Mucosa of stomach (tissue), 1 donor: ENCODE data around the gene CNTNAP4.

Experiments
- H3K27me3 ChIP-seq: one replicate; pipeline ENCODE4 v1.7.0; 2013; ENCODE audit warnings: mild to moderate bottlenecking, low read length; ENCODE audit not compliant: control insufficient read depth, insufficient read depth
- H3K36me3 ChIP-seq: one replicate; pipeline ENCODE4 v1.7.0; 2013; ENCODE audit warnings: low read length; ENCODE audit not compliant: control insufficient read depth, insufficient read depth
- H3K4me1 ChIP-seq: one replicate; pipeline ENCODE4 v1.7.0; 2013; ENCODE audit warnings: mild to moderate bottlenecking, low read length; ENCODE audit not compliant: control insufficient read depth, insufficient read depth
- H3K4me3 ChIP-seq: one replicate; pipeline ENCODE4 v1.7.0; 2013; ENCODE audit warnings: low read length
- H3K9ac ChIP-seq: one replicate; pipeline ENCODE4 v1.7.0; 2013; ENCODE audit warnings: mild to moderate bottlenecking, low read length, moderate library complexity
- H3K9me3 ChIP-seq: one replicate; pipeline ENCODE4 v1.7.0; 2013; ENCODE audit warnings: mild to moderate bottlenecking, low read length, moderate library complexity; ENCODE audit not compliant: control insufficient read depth
- donor health status: Pancreatic carcinoma.

The CNTNAP4 gene

GRCh38 chr16:76276745-76277438 lies at the start of gene CNTNAP4:
TSS of gene CNTNAP4 (plus strand) at chr16:76277401. CDS start at chr16:76277663, 262 bp downstream.
- H3K9ac ChIP-seq, result no peak within 1 kb of the TSS
- no peaks in the 10 kb centered on the region for H3K27me3 ChIP-seq
- H3K9me3 ChIP-seq, result no peaks in the 10 kb centered on the region
- no peaks in the 10 kb centered on the region for H3K4me1 ChIP-seq
- H3K36me3 ChIP-seq, result no peaks in the 10 kb centered on the region
- H3K4me3 ChIP-seq, result no peak within 1 kb of the TSS

- no peaks in the 10 kb centered on the region for H3K36me3 ChIP-seq
- H3K27me3 ChIP-seq, result no peaks in the 10 kb centered on the region
- H3K4me3 ChIP-seq, result no peak overlapping the region
- H3K9ac ChIP-seq, result no peak overlapping the region
- H3K4me1 ChIP-seq, result no peaks in the 10 kb centered on the region
- no peaks in the 10 kb centered on the region for H3K9me3 ChIP-seq
These were observed 48.6 kb upstream of the CNTNAP4 start for GRCh38 chr16:76228546-76229146.

- Histone ChIP-seq H3K9ac (no peak overlapping the region), H3K4me1 (no peaks in the 10 kb centered on the region), H3K36me3 (no peaks in the 10 kb centered on the region), H3K27me3 (no peaks in the 10 kb centered on the region), H3K9me3 (no peaks in the 10 kb centered on the region), H3K4me3 (no peak overlapping the region)
These were observed 44.5 kb upstream of the CNTNAP4 start for GRCh38 chr16:76232704-76233103.

- no peak overlapping the region for H3K4me3 ChIP-seq
- no peaks in the 10 kb centered on the region for H3K9me3 ChIP-seq
- H3K9ac ChIP-seq, result no peak overlapping the region
- H3K4me1 ChIP-seq, result no peaks in the 10 kb centered on the region
- H3K27me3 ChIP-seq, result no peaks in the 10 kb centered on the region
- no peaks in the 10 kb centered on the region for H3K36me3 ChIP-seq
These were observed 42.2 kb upstream of the CNTNAP4 start for GRCh38 chr16:76235025-76235424.

GRCh38 chr16:76235426-76235825 lies 41.8 kb upstream of the CNTNAP4 start:
- no peak overlapping the region for H3K9ac ChIP-seq
- H3K36me3 ChIP-seq, result no peaks in the 10 kb centered on the region
- no peaks in the 10 kb centered on the region for H3K27me3 ChIP-seq
- H3K9me3 ChIP-seq, result no peaks in the 10 kb centered on the region
- H3K4me1 ChIP-seq, result no peaks in the 10 kb centered on the region
- H3K4me3 ChIP-seq, result no peak overlapping the region

GRCh38 chr16:76237471-76237870 lies 39.7 kb upstream of the CNTNAP4 start:
- H3K9me3 ChIP-seq, result no peaks in the 10 kb centered on the region
- no peak overlapping the region for H3K4me3 ChIP-seq
- H3K4me1 ChIP-seq, result no peaks in the 10 kb centered on the region
- no peaks in the 10 kb centered on the region for H3K36me3 ChIP-seq
- H3K9ac ChIP-seq, result no peak overlapping the region
- no peaks in the 10 kb centered on the region for H3K27me3 ChIP-seq

- Histone ChIP-seq H3K9me3 (no peaks in the 10 kb centered on the region), H3K27me3 (no peaks in the 10 kb centered on the region), H3K4me1 (no peaks in the 10 kb centered on the region), H3K9ac (no peak overlapping the region), H3K4me3 (no peak overlapping the region), H3K36me3 (no peaks in the 10 kb centered on the region)
These were observed 35.4 kb upstream of the CNTNAP4 start for GRCh38 chr16:76241755-76242154.

GRCh38 chr16:76243620-76244019 lies 33.6 kb upstream of the CNTNAP4 start:
- Histone ChIP-seq H3K9ac (no peak overlapping the region), H3K4me1 (no peaks in the 10 kb centered on the region), H3K36me3 (no peaks in the 10 kb centered on the region), H3K4me3 (no peak overlapping the region), H3K9me3 (no peaks in the 10 kb centered on the region), H3K27me3 (no peaks in the 10 kb centered on the region)

- Histone ChIP-seq H3K9ac (no peak overlapping the region), H3K4me1 (no peaks in the 10 kb centered on the region), H3K36me3 (no peaks in the 10 kb centered on the region), H3K9me3 (no peaks in the 10 kb centered on the region), H3K4me3 (no peak overlapping the region), H3K27me3 (no peaks in the 10 kb centered on the region)
These were observed 30.6 kb upstream of the CNTNAP4 start for GRCh38 chr16:76246587-76246986.

GRCh38 chr16:76265434-76266045 lies 11.7 kb upstream of the CNTNAP4 start:
- H3K9ac ChIP-seq, result no peak overlapping the region
- no peaks in the 10 kb centered on the region for H3K4me1 ChIP-seq
- no peak overlapping the region for H3K4me3 ChIP-seq
- H3K27me3 ChIP-seq, result no peaks in the 10 kb centered on the region
- H3K9me3 ChIP-seq, result no peaks in the 10 kb centered on the region
- no peaks in the 10 kb centered on the region for H3K36me3 ChIP-seq

- no peaks in the 10 kb centered on the region for H3K27me3 ChIP-seq
- no peaks in the 10 kb centered on the region for H3K36me3 ChIP-seq
- no peaks in the 10 kb centered on the region for H3K4me1 ChIP-seq
- no peaks in the 10 kb centered on the region for H3K9me3 ChIP-seq
- H3K4me3 ChIP-seq, result no peak overlapping the region
- no peak overlapping the region for H3K9ac ChIP-seq
These were observed 8.4 kb upstream of the CNTNAP4 start for GRCh38 chr16:76268824-76269223.

GRCh38 chr16:76277460-76278030 lies 344 bp downstream of the CNTNAP4 start:
- Histone ChIP-seq H3K27me3 (no peaks in the 10 kb centered on the region), H3K9ac (no peak overlapping the region), H3K36me3 (no peaks in the 10 kb centered on the region), H3K4me1 (no peaks in the 10 kb centered on the region), H3K4me3 (no peak overlapping the region), H3K9me3 (no peaks in the 10 kb centered on the region)
